ENCODE data around the gene CSK.

Gene CSK

GRCh38 chr15:74837482-74838136, 55.7 kb downstream of the CSK start:
- TF ChIP-seq TAF1 (IDR thresholded peaks at IDR 0.05; ENCODE audit: borderline replicate concordance, insufficient read depth, low read length) (no peak), REST (IDR thresholded peaks at IDR 0.05; ENCODE audit: insufficient read depth in 1 of 2, low read depth in 2 of 2, low read length in 2 of 2) (no peak), FOXP2 (optimal IDR thresholded peaks at IDR 0.05; ENCODE audit: borderline replicate concordance, extremely low read depth, extremely low read length, insufficient read depth) (no peak), POLR2AphosphoS5 (IDR thresholded peaks at IDR 0.05; ENCODE audit: low read depth, low read length) (no peak), SIN3A (IDR thresholded peaks at IDR 0.05; ENCODE audit: borderline replicate concordance, insufficient read depth, low read length) (no peak)

- TF ChIP-seq POLR2AphosphoS5 (IDR thresholded peaks at IDR 0.05; ENCODE audit: low read depth, low read length) (no peak), FOXP2 (optimal IDR thresholded peaks at IDR 0.05; ENCODE audit: borderline replicate concordance, extremely low read depth, extremely low read length, insufficient read depth) (no peak), TAF1 (IDR thresholded peaks at IDR 0.05; ENCODE audit: borderline replicate concordance, insufficient read depth, low read length) (no peak), REST (IDR thresholded peaks at IDR 0.05; ENCODE audit: insufficient read depth in 1 of 2, low read depth in 2 of 2, low read length in 2 of 2) (no peak), SIN3A (IDR thresholded peaks at IDR 0.05; ENCODE audit: borderline replicate concordance, insufficient read depth, low read length) (no peak)
These were observed 56.2 kb downstream of the CSK start for GRCh38 chr15:74838137-74838516.

- no peak for TF ChIP-seq POLR2AphosphoS5 (IDR thresholded peaks at IDR 0.05; ENCODE audit: low read depth, low read length)
- no peak for TF ChIP-seq REST (IDR thresholded peaks at IDR 0.05; ENCODE audit: insufficient read depth in 1 of 2, low read depth in 2 of 2, low read length in 2 of 2)
- no peak for TF ChIP-seq FOXP2 (optimal IDR thresholded peaks at IDR 0.05; ENCODE audit: borderline replicate concordance, extremely low read depth, extremely low read length, insufficient read depth)
- no peak for TF ChIP-seq SIN3A (IDR thresholded peaks at IDR 0.05; ENCODE audit: borderline replicate concordance, insufficient read depth, low read length)
- TF ChIP-seq TAF1 (IDR thresholded peaks at IDR 0.05; ENCODE audit: borderline replicate concordance, insufficient read depth, low read length) = no peak
These were observed 57.1 kb downstream of the CSK start for GRCh38 chr15:74838746-74839525.

GRCh38 chr15:74839526-74840395, 57.9 kb downstream of the CSK start:
- TF ChIP-seq POLR2AphosphoS5 (IDR thresholded peaks at IDR 0.05; ENCODE audit: low read depth, low read length) (no peak), REST (IDR thresholded peaks at IDR 0.05; ENCODE audit: insufficient read depth in 1 of 2, low read depth in 2 of 2, low read length in 2 of 2) (no peak), TAF1 (IDR thresholded peaks at IDR 0.05; ENCODE audit: borderline replicate concordance, insufficient read depth, low read length) (no peak), FOXP2 (optimal IDR thresholded peaks at IDR 0.05; ENCODE audit: borderline replicate concordance, extremely low read depth, extremely low read length, insufficient read depth) (no peak), SIN3A (IDR thresholded peaks at IDR 0.05; ENCODE audit: borderline replicate concordance, insufficient read depth, low read length) (no peak)

Measured in PFSK-1 (cell line).